Islet of Langerhans (tissue), 1 donor: ENCODE results near the gene FER.
"Not testable (repeated sequence)": the region's sequence is repeated elsewhere in the genome, so short reads cannot be mapped to it uniquely, and the experiment has no call there.

Experiments used
- FAIRE-seq: peaks from one replicate; lab custom pipeline; 2011; peaks lifted over from hg19 to GRCh38; lab: Jason Lieb, UNC

The FER gene

GRCh38 chr5:108798513-108799265 is 51.0 kb downstream of the FER start:
- no peak for FAIRE-seq

- FAIRE-seq = no peak
Observed at GRCh38 chr5:108801301-108801700, 53.6 kb downstream of the FER start.

DNA sequence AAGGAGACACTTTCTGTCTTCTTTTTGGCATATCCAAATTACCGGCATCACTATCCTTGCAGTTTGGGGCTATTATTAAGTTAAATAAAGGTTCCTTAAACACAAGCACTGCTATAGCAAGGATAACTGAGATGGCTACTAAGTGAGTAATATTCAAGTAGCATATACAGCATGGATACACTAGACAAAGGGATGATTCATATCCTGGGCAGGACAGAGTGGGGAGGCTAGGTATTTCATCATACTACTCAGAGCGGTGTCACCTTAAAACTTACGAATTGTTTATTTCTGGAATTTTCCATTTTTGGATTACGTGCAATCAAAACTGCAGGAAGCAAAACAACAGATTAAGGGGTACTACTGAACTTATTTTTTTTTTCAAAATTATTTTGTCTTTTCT is 54.1 kb downstream of the FER start:
- no peak for FAIRE-seq

DNA sequence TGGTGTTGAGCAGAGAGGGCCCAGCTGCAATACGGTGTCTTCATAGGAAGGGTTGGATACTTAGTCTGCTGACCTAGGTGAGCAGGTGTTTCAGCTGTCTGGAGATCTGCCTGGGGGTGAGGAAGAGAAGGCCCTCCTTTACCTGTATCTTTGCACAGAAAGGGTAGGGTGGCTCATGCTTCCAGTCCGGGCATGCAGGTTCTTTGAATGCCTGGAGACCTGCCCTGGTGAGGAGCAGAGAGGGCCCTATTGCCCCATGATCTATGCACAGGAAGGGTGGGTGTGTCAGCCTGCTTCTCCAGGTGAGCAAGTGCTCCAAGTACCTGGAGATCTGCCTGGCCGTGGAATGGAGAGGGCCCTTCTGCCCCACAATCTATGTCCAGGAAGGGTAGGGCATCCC is 63.0 kb downstream of the FER start:
- FAIRE-seq = no peak

GRCh38 chr5:108813673-108814072 is 66.0 kb downstream of the FER start:
- FAIRE-seq = no peak

DNA sequence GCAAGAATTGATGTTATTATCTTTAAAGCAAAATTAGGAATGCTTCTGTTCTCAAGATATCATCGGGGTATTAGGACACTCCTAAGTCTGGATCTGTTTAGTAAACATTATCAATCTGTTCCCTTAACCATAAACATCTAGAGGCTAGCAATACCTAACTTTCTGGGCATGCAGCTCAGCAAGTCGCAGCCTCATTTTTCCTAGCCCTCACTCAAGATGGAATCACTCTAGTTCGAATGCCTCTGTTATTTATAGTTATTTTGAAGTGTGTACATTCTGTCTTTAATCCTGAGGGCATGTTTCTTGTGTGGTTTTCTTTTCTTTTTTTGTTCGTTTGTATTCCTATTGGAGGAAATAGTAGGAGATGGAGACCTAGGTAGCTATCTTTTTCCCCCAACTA is 66.9 kb downstream of the FER start:
- FAIRE-seq = no peak

GRCh38 chr5:108818613-108819272 is 71.0 kb downstream of the FER start:
- FAIRE-seq = no peak

- no peak for FAIRE-seq
Observed at GRCh38 chr5:108820983-108821382, 73.3 kb downstream of the FER start.

- FAIRE-seq = no peak
Observed at GRCh38 chr5:108822211-108822947, 74.7 kb downstream of the FER start.

- FAIRE-seq = no peak
Observed at GRCh38 chr5:108827131-108827530, 79.4 kb downstream of the FER start.

GRCh38 chr5:108830705-108831276 is 83.1 kb downstream of the FER start:
- no peak for FAIRE-seq

DNA sequence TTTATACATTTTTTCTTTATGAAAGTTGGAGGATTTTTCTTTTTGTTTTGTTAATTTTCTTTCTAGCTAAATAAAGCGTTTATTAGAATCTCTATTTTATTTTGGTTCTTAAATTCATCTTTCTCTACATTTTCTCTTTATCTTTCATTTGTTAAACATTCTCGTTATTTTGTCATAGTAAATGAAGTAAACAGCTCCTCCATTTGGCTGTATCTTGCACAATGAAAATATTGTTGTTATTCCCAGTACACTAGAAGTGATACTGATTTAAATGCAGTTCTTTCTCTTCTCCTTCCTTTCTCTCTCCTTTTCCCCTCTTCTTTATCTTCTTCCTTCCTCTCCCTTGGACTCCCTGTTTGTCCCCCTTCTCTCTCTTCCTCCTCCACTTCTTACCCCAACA is 88.8 kb downstream of the FER start:
- FAIRE-seq = no peak

DNA sequence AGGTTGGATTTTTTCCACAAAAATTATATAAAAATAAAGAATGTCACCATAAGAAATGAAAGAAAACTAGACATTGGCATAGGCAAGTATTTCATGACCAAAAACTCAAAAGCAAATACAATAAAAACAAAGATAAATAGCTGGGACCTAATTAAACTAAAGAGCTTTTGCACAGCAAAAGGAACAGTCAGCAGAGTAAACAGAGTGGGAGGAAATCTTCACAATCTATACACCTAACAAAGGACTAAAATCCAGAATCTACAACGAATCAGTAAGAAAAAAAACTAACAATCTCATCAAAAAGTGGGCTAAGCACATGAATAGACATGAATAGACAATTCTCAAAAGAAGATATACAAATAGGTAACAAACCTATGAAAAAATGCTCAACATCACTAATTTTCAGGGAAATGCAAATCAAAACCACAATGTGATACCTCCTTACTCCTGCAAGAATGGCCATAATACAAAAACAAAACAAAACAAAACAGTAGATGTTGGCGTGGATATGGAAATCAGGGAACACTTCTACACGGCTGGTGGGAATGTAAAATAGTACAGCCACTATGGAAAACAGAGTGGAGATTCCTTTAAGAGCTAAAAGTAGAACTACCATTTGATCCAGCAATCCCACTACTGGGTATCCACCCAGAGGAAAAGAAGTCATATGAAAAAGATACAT is 94.7 kb downstream of the FER start:
- FAIRE-seq = not testable (repeated sequence)

- not testable (repeated sequence) for FAIRE-seq
Observed at GRCh38 chr5:108851129-108851528, 103.4 kb downstream of the FER start.

DNA sequence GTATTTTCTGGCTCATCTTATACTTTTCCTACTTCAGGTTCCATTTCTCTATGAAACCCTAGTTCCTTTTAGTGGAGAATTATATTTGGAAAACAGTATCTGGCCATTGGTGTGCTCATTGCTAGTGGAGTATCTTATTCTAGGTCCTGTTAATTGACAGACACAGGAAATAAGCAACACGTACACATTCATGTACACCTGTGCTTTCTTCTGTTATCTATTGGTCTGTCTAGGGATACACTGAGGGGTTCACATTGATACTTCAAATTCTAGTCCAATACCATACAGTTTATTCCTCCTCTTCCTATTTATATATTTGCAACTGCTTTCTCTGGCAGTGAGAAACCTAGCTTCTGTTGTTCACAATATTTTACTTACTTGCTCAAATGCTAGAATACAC is 110.2 kb downstream of the FER start:
- FAIRE-seq = no peak

DNA sequence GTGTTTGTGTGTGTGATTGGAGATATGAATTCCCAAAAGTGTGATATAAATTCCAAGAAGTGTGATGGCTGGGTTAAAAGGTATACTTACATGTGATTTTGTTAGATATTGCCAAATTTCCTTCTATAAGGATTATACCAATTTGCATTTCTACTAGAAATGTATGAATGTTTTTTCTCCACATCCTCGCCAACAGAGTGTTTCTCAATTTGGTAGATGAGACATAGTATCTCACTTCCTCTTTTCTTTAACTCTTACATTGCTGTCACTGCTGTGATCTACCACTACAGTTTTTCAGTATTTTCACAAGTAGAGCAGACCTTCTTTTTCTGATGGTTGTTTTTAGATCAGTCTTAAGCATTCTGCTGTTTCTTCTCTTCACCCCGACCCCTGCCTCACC is 111.3 kb downstream of the FER start:
- no peak for FAIRE-seq

DNA sequence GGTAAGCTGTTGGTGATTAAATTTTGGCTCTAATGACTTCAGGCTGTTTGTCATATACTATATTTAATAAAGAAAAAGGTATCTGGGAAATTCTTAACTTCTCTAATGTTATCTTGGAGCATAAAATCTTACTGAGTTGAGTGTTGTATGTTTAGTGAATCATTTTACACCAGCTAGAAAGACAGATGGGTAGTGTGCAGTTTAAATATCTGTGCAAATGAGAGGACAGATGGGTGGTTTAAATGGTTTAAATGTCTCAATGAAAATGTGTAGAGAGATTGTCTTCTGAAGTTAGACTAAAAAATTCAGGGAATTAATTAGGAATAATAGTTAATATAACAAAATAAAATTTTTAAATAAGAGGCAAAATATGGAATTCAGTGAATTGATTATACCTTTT is 114.5 kb downstream of the FER start:
- FAIRE-seq = peak; percentile 72

GRCh38 chr5:108866097-108866496 is 118.4 kb downstream of the FER start:
- not testable (repeated sequence) for FAIRE-seq

DNA sequence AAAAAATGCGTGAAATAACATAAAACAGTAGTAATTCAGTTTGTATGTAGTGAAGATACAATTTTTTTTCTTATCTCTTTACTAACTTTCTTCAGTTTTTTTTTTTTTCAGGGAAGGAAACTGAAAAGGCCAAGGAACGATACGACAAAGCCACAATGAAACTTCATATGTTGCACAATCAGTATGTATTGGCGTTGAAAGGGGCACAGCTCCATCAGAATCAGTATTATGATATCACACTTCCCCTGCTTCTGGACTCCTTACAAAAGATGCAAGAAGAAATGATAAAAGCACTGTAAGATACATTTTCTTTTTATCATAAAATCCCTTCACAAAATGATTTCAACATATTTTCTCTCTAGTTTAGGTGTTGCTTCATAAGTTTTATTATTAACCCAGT is 120.0 kb downstream of the FER start:
- peak; percentile 21 for FAIRE-seq

- no peak for FAIRE-seq
Observed at GRCh38 chr5:108869066-108869465, 121.4 kb downstream of the FER start.

DNA sequence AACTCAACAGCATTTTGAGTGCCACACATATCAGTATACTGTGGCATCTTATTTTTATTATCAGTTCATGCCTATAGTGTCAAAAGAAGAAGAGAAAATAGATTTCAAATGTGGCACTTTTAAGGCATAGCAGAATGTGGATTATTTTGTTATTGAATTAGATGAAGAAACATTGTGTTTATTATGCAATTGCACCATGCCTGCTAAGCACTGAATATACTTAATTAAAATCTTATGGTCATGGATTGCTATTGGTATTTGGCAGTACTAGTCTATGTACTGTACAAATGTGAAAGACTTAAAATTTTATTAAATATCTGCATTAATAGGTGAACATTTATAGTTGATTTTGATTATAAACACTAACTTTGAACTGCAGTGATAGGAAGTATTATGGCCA is 128.8 kb downstream of the FER start:
- FAIRE-seq = peak; percentile 53

DNA sequence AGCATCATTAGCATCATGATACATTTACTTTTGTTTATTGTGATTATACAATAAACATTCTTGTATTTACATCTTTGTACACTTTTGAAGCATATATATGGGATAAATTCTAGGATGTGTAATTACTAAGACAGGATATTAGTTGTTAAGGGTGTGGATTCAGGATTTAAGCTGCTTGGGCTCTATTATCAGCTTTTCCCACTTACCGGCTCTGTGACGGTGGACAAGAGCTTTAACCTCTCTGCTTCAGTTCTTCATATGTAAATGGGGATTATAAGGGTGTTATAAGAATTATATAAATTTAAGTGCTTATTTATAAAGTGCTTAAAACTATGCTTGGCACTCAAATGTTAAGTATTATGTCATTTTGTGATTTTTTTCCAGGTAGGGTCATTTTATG is 131.1 kb downstream of the FER start:
- no peak for FAIRE-seq
